DOHH2 (cell line): Measurements from ENCODE around the gene PRPH.

ENCODE experiments used
- H3F3A ChIP-seq: fragments of 200-600 bp; sonication (generic), shearing (Covaris generic); 2 replicates; pipeline ENCODE4 v1.6.0; 2016; ENCODE audit warnings: antibody characterized with exemption, mild to moderate bottlenecking; ENCODE audit not compliant: control insufficient read depth, insufficient read depth
- H3K27ac ChIP-seq: fragments of 200-600 bp; sonication (generic); 2 replicates; pipeline ENCODE4 v1.5.1; 2014; ENCODE audit warnings: low read depth, mild to moderate bottlenecking, low read length, moderate library complexity
- H3K27me3 ChIP-seq: fragments of 200-600 bp; sonication (generic); 2 replicates; pipeline ENCODE4 v1.6.1; 2014; ENCODE audit warnings: mild to moderate bottlenecking, low read length, mixed read lengths; ENCODE audit not compliant: control insufficient read depth
- H3K36me3 ChIP-seq: fragments of 200-600 bp; sonication (generic); 2 replicates; pipeline ENCODE4 v1.6.1; 2014; ENCODE audit warnings: mild to moderate bottlenecking, low read length, moderate library complexity, mixed read lengths; ENCODE audit not compliant: control insufficient read depth
- H3K4me1 ChIP-seq: fragments of 200-600 bp; sonication (generic); 2 replicates; pipeline ENCODE4 v1.6.1; 2014; ENCODE audit warnings: mild to moderate bottlenecking, low read length, mixed read lengths; ENCODE audit not compliant: control insufficient read depth
- H3K4me2 ChIP-seq: fragments of 200-600 bp; sonication (generic); 2 replicates; pipeline ENCODE4 v1.6.0; 2014; ENCODE audit warnings: mild to moderate bottlenecking, low read length, moderate library complexity
- H3K4me3 ChIP-seq: fragments of 200-600 bp; sonication (generic); 2 replicates; pipeline ENCODE4 v1.5.1; 2014; ENCODE audit warnings: mild to moderate bottlenecking, low read length, mixed read lengths
- H3K79me2 ChIP-seq: fragments of 200-600 bp; sonication (generic); 2 replicates; pipeline ENCODE4 v1.6.1; 2014; ENCODE audit warnings: mild to moderate bottlenecking, low read length, mixed read lengths; ENCODE audit not compliant: control insufficient read depth
- H3K9me2 ChIP-seq: fragments of 200-600 bp; sonication (generic); replicated peaks from 2 replicates; pipeline ENCODE4 v1.6.1; 2014; ENCODE audit warnings: mild to moderate bottlenecking, low read length, mixed read lengths; ENCODE audit not compliant: control insufficient read depth
- H3K9me3 ChIP-seq: fragments of 200-600 bp; sonication (generic); 2 replicates; pipeline ENCODE4 v1.6.1; 2014; ENCODE audit warnings: antibody characterized with exemption, low read length, mixed read lengths; ENCODE audit not compliant: control insufficient read depth, insufficient read depth
- H4K20me1 ChIP-seq: fragments of 200-600 bp; sonication (generic); 2 replicates; pipeline ENCODE4 v1.6.0; 2014; ENCODE audit warnings: low read depth, mild to moderate bottlenecking, antibody characterized with exemption, low read length, moderate library complexity; ENCODE audit not compliant: control insufficient read depth, insufficient read depth
- CTCF ChIP-seq: fragments of 200-600 bp; sonication (generic); IDR thresholded peaks from one replicate; pipeline ENCODE4 v1.5.1; 2014; ENCODE audit warnings: antibody characterized with exemption, mild to moderate bottlenecking, low read depth, low read length; ENCODE audit not compliant: poor library complexity, severe bottlenecking
- EZH2phosphoT487 ChIP-seq: fragments of 200-600 bp; sonication (generic); IDR thresholded peaks from 2 replicates; pipeline ENCODE4 v1.6.1; 2017; ENCODE audit warnings: borderline replicate concordance, mild to moderate bottlenecking, antibody characterized with exemption, low read length, moderate library complexity, mixed read lengths

The PRPH gene

GRCh38 chr12:49323524-49324097, 28.7 kb downstream of the PRPH start:
- Histone ChIP-seq H3K27me3 (no peaks in the 10 kb centered on the region), H4K20me1 (no peaks in the 10 kb centered on the region), H3F3A (no peaks in the 10 kb centered on the region), H3K4me3 (peak overlapping the region; percentile 87), H3K4me2 (peak overlapping the region; percentile 77), H3K36me3 (peaks cover 42% of the 10 kb centered on the region), H3K9me2 (no peaks in the 10 kb centered on the region), H3K4me1 (peaks cover 20% of the 10 kb centered on the region), H3K9me3 (no peaks in the 10 kb centered on the region), H3K27ac (peak overlapping the region; percentile 45), H3K79me2 (peaks cover 23% of the 10 kb centered on the region)
- no peak for TF ChIP-seq CTCF
- TF ChIP-seq EZH2phosphoT487: no peak

GRCh38 chr12:49325606-49326005, 30.7 kb downstream of the PRPH start:
- Histone ChIP-seq H3F3A (no peaks in the 10 kb centered on the region), H3K4me3 (no peak overlapping the region), H4K20me1 (no peaks in the 10 kb centered on the region), H3K36me3 (peaks cover 60% of the 10 kb centered on the region), H3K9me2 (no peaks in the 10 kb centered on the region), H3K27me3 (no peaks in the 10 kb centered on the region), H3K27ac (no peak overlapping the region), H3K4me1 (peaks cover 20% of the 10 kb centered on the region), H3K79me2 (peaks cover 23% of the 10 kb centered on the region), H3K4me2 (no peak overlapping the region), H3K9me3 (no peaks in the 10 kb centered on the region)
- TF ChIP-seq CTCF: no peak
- no peak for TF ChIP-seq EZH2phosphoT487

GRCh38 chr12:49327368-49327767, 32.4 kb downstream of the PRPH start:
- Histone ChIP-seq H3K4me2 (no peak overlapping the region), H3K27ac (no peak overlapping the region), H3K79me2 (peaks cover 23% of the 10 kb centered on the region), H3K4me1 (peaks cover 11% of the 10 kb centered on the region), H3K4me3 (no peak overlapping the region), H3K9me3 (no peaks in the 10 kb centered on the region), H3F3A (peaks cover 1% of the 10 kb centered on the region; the same call in 1 of the 2 replicates), H3K27me3 (no peaks in the 10 kb centered on the region), H3K9me2 (no peaks in the 10 kb centered on the region), H3K36me3 (peaks cover 69% of the 10 kb centered on the region), H4K20me1 (no peaks in the 10 kb centered on the region)
- no peak for TF ChIP-seq CTCF
- TF ChIP-seq EZH2phosphoT487: no peak
